Body of pancreas (tissue), 4 donors: Measurements from ENCODE around the gene PYROXD2. TPM values are rescaled to one million over a fixed set of nuclear protein-coding genes. Genes with fewer than 3 reads are reported as not detected.
A peak's percentile ranks its signal among the peaks of the same experiment; 100 is the strongest.

Source experiments
- ATAC-seq: fragments of 150-250 bp; one replicate; pipeline ENCODE4 v1.9.1; 2016
- DNase-seq, 4 donors: peaks; one replicate each; pipeline ENCODE4 v3.0.0-alpha.2; 2019
- H3K27ac ChIP-seq, 4 donors: fragments of 200-600 bp; sonication (generic); 1 replicate in 3 of 4; 2 replicates in 1 of 4; pipeline versions ENCODE4 v1.5.1 to v1.6.1; 2016 to 2019; ENCODE audit warnings: mild to moderate bottlenecking in 1 of 4, mixed read lengths in 1 of 4, moderate library complexity in 1 of 4
- H3K27me3 ChIP-seq, 2 donors: fragments of 200-600 bp; sonication (generic); one replicate each; pipeline ENCODE4 v1.6.0; 2016; ENCODE audit warnings: mild to moderate bottlenecking in 1 of 2
- H3K36me3 ChIP-seq, 2 donors: fragments of 200-600 bp; sonication (generic); replicated peaks in 1 of 2; 2 replicates each; pipeline ENCODE4 v1.5.1; 2016; ENCODE audit warnings: low read depth in 2 of 2; ENCODE audit not compliant: insufficient read depth in 1 of 2
- H3K4me1 ChIP-seq: fragments of 200-600 bp; sonication (generic); one replicate; pipeline ENCODE4 v1.6.0; 2016
- H3K4me3 ChIP-seq, 2 donors: fragments of 200-600 bp; sonication (generic); 1 replicate in 1 of 2; 2 replicates in 1 of 2; pipeline ENCODE4 v1.5.1; 2016 to 2019
- H3K9me3 ChIP-seq, 3 donors: fragments of 200-600 bp; sonication (generic); 1 replicate in 2 of 3; 2 replicates in 1 of 3; pipeline ENCODE4 v1.5.1; 2016
- CTCF ChIP-seq, 7 experiments: fragments of 450-650 bp in 4 of 7; fragments of 200-600 bp in 3 of 7; sonication (generic) in 3 of 7; IDR thresholded peaks; one replicate each; pipeline ENCODE4 v1.5.1; 2016 to 2019; ENCODE audit warnings: antibody characterized with exemption in 7 of 7
- POLR2A ChIP-seq, 3 donors: fragments of 450-650 bp; IDR thresholded peaks; one replicate each; pipeline ENCODE4 v1.6.1; 2016; ENCODE audit warnings: antibody characterized with exemption in 3 of 3, mild to moderate bottlenecking in 2 of 3
- WGBS, 2 donors: methylation state at CpG; one replicate each; pipeline ENCODE4 v1.1.5; 2017; 5-methylcytosine and 5-hydroxymethylcytosine counted together
- intact Hi-C: fragments of 100-400 bp; cut with DNase I; formaldehyde crosslinking; loops from one replicate; pipeline ENCODE4 v1.15.1; 2023
- total RNA-seq, 2 donors: library from RNA; depleted of rRNA; stranded (reverse); fragments of >200 nt; gene quantifications; one replicate each; pipeline ENCODE4 v1.1.0, GENCODE V29; 2016

The PYROXD2 gene
- total RNA-seq, 2 donors from 2014 or later = 4.9 to 8.6 TPM

- DNase-seq = peak; percentile 46 to 58 (median 54)
- Histone ChIP-seq H3K27me3 (no peaks in the 10 kb centered on the region), H3K4me3 (no peak overlapping the region), H3K36me3 (peaks cover 4 to 17% of the 10 kb centered on the region in 2 donors), H3K4me1 (no peaks in the 10 kb centered on the region), H3K9me3 (no peaks in the 10 kb centered on the region), H3K27ac (no peak overlapping the region)
- WGBS, 2 donors = 69 to 83% methylated on average over 12 of the region's 21 CpGs
- TF ChIP-seq POLR2A (IDR thresholded peaks at IDR 0.05) = no peak
- peak; percentile 32 to 65 (median 58) for TF ChIP-seq CTCF (IDR thresholded peaks at IDR 0.05)
- intact Hi-C loops = no loop called here
- peak; percentile 53 for ATAC-seq
These were observed 10.8 kb upstream of the PYROXD2 start for GRCh38 chr10:98425511-98426352.

- no peak overlapping the region for H3K27ac ChIP-seq
- H3K4me1 ChIP-seq = no peaks in the 10 kb centered on the region
- peaks cover 4 to 9% of the 10 kb centered on the region in 2 donors for H3K36me3 ChIP-seq
- no peak overlapping the region for H3K4me3 ChIP-seq
- H3K9me3 ChIP-seq = no peaks in the 10 kb centered on the region
- DNase-seq (no peak), ATAC-seq (no peak)
- H3K27me3 ChIP-seq = no peaks in the 10 kb centered on the region
- no peak for TF ChIP-seq CTCF (IDR thresholded peaks at IDR 0.05)
- no peak for TF ChIP-seq POLR2A (IDR thresholded peaks at IDR 0.05)
- WGBS, 2 donors = 89 to 92% methylated on average over 9 to 23 of the region's 23 CpGs
- intact Hi-C loops = no loop called here
These were observed 9.6 kb upstream of the PYROXD2 start for GRCh38 chr10:98424295-98425254.

GRCh38 chr10:98423691-98424120 lies 8.7 kb upstream of the PYROXD2 start:
- no peak for DNase-seq
- H3K27ac ChIP-seq = no peak overlapping the region
- no peak for TF ChIP-seq POLR2A (IDR thresholded peaks at IDR 0.05)
- peak in 1 of 7 experiments; percentile 17 for TF ChIP-seq CTCF (IDR thresholded peaks at IDR 0.05)
- no peak for ATAC-seq
- intact Hi-C loops = no loop called here
- no peaks in the 10 kb centered on the region for H3K4me1 ChIP-seq
- H3K9me3 ChIP-seq = no peaks in the 10 kb centered on the region
- H3K36me3 ChIP-seq = peaks cover 0 to 7% of the 10 kb centered on the region in 2 donors
- no peaks in the 10 kb centered on the region for H3K27me3 ChIP-seq
- 73% methylated on average over 9 of the region's 9 CpGs; no CpG with 5 or more reads in 1 of the 2 donors for WGBS, 2 donors
- no peak overlapping the region for H3K4me3 ChIP-seq

- no peak for DNase-seq
- WGBS, 2 donors = 93 to 94% methylated on average over 10 of the region's 10 CpGs
- H3K4me3 ChIP-seq = no peak overlapping the region
These were observed 7.2 kb upstream of the PYROXD2 start for GRCh38 chr10:98422182-98422581.

More at GRCh38 chr10:98422182-98422581, 7.2 kb upstream of the PYROXD2 start:
- ATAC-seq = no peak
- no peaks in the 10 kb centered on the region for H3K27me3 ChIP-seq
- no peaks in the 10 kb centered on the region for H3K4me1 ChIP-seq
- intact Hi-C loops = no loop called here
- peaks cover 0 to 7% of the 10 kb centered on the region in 2 donors for H3K36me3 ChIP-seq
- H3K27ac ChIP-seq = no peak overlapping the region
- no peaks in the 10 kb centered on the region for H3K9me3 ChIP-seq
- TF ChIP-seq POLR2A (IDR thresholded peaks at IDR 0.05) (no peak), CTCF (IDR thresholded peaks at IDR 0.05) (no peak)
